NK-92 treated with Interleukin-12 subunit alpha and Interleukin-12 subunit beta, amount 100 ng/mL, for 24 hours (cell line): ENCODE results near the gene SART1.

Experiments used
- DNase-seq: peaks from one replicate; lab custom pipeline; 2025; lab: John Stamatoyannopoulos, UW

Gene SART1

DNA sequence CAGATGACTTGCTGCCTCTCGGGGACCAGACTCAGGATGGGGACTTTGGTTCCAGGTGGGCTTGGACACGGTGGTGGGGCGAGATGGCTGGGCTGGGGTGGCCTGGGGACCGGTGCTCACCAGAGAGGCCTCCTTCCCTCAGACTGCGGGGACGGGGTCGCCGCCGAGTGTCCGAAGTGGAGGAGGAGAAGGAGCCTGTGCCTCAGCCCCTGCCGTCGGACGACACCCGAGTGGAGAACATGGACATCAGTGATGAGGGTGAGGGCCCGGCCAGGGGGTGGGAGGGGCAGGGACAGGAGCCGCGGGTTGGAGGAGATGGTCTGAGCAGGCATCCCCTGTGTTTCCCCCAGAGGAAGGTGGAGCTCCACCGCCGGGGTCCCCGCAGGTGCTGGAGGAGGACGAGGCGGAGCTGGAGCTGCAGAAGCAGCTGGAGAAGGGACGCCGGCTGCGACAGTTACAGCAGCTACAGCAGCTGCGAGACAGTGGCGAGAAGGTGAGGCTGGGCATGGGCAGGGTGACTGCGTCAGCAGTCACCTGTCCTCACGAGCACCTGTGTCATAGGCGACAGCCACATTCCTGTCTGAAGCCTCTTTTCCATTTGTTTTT, 5.9 kb downstream of the SART1 start:
- no peak for DNase-seq

DNA sequence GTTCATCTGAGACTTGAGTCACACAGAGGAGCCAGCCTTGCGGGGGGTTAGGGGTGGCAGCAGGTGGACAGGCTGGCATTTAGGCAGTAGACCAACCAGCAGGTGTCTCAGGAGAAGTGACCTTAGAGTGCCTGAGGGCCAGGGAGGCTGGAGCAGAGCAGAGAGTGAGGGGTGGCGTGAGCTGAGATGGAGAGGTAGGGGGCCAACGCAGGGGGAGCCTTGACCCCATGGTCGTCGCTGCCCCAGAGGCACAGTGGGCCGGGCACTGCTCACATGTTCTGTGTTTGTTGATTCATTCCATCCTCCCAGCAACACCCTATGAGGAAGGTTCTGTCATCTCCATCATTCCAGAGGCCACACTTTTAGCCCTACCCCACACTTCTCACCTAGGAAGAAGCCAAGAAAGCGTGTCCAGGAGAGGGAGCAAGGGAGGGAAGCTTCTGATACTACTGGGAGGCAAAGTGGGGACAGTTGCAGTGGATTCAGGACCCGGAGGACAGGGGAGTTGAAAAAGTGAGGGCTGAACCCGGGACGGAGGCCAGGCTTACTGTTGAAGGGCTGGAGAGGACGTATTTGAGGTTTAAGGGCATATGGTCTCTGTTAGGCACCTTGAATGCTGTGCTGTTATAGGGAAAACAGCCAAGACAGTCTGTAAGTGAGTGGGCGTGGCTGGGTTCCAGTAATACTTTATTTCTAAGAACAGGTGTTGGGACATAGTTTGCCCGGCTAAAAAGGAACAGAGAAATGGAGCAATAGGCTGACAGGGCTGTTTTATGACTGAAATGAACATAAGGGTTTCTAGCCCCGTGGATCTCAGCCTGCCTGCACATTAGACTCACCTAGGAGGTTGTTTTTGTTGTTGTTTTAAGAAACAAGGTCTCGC, 7.3 kb downstream of the SART1 start:
- no peak for DNase-seq

DNA sequence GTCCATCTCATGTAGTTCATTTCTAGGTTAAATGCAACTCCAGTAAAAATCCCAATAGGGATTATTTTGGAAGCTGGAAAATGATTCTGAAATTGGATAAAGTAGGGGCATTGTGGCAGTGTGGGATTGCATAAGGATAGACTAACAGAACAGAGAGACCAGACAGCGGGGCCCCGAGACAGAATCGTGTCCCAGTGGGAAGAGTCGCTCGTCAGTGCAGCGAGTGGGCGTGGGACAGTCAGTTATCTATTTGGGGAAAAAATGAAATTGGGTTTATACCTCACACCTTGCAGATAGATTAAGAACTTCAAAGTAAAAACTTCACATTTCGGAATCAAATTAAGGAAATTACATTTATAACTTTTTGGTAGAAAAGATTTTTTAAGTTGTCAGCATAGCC, 10.6 kb downstream of the SART1 start:
- no peak for DNase-seq

DNA sequence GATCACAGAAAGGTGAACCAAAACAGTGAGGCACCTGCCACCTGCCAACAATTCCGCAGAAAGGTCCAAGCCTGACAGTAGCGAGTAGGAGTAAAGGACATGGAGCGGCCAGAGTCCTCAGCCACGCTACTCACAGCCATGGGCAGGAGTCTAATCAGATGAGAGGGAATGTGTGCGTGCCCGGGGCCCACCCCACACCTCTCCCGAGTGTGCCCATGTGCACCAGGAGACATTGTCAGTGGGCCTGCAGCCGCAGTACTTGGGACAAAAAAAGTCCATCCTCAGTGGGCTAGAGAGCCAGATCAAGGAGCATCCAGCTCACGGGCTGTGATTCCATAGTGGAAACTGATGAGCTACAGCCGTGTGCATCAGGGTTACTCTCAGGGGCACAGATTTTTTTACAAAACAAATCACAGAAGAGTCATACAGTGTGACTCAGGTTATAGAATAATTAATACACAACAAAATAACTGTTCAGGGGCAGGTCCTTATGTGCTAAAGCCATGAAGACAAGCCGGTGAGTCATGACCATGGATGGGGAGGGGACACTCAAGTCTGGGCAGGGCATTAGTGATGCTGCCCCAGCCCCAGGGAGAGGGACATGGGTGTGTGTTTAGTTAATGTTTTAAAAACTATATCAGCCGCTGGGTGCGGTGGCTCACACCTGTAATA, 12.0 kb downstream of the SART1 start:
- DNase-seq: no peak

DNA sequence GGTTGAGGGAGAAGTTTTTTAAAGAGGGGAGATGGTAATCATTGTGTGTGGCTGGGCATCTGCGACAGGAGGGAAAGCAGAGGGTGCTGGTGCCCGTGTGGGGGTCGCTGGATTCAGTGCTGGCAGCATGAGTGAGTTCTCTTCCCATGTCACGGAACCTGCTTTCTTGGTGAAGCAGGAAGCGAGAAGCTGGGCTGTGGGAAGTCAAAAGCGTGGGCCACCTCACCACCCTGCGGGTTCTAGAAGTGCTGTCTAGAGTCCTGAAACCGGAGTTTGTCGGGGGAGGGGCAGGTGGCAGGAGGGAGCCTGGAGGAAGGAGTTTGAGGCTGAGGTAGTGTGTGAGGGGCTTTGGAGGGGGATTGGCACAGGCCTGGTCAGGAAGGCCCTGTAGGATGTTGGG, 14.2 kb downstream of the SART1 start:
- DNase-seq: no peak

DNA sequence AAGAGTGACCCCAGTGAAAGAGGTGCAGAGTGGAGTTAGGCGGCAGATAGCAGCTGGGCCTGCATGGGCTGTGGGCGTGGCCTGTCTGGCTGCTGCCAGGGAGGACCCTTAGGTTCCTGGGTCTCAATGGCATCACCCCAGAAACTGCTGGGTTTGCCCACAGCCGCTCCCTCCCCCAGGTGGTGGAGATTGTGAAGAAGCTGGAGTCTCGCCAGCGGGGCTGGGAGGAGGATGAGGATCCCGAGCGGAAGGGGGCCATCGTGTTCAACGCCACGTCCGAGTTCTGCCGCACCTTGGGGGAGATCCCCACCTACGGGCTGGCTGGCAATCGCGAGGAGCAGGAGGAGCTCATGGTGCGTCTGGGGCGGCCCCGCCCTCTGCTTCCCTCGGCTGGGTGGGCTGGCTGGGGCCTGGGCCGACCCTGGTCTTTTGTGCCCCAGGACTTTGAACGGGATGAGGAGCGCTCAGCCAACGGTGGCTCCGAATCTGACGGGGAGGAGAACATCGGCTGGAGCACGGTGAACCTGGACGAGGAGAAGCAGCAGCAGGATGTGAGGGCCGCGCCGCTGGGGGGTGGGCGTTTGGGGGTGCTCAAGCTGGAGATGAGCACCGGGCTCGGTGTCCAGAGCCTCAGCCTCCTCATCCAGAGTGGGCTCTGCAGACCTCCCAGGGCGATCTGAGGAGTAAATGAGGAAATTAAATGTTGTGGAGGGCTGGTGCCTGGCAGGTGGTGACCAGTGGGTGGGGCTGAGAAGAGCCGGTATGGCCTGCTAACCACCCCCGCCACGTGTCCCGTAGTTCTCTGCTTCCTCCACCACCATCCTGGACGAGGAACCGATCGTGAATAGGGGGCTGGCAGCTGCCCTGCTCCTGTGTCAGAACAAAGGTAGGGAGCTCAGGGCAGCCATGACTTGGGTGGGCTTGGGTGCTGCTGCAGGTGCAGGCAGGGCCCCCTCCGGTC, 15.0 kb downstream of the SART1 start:
- no peak for DNase-seq

DNA sequence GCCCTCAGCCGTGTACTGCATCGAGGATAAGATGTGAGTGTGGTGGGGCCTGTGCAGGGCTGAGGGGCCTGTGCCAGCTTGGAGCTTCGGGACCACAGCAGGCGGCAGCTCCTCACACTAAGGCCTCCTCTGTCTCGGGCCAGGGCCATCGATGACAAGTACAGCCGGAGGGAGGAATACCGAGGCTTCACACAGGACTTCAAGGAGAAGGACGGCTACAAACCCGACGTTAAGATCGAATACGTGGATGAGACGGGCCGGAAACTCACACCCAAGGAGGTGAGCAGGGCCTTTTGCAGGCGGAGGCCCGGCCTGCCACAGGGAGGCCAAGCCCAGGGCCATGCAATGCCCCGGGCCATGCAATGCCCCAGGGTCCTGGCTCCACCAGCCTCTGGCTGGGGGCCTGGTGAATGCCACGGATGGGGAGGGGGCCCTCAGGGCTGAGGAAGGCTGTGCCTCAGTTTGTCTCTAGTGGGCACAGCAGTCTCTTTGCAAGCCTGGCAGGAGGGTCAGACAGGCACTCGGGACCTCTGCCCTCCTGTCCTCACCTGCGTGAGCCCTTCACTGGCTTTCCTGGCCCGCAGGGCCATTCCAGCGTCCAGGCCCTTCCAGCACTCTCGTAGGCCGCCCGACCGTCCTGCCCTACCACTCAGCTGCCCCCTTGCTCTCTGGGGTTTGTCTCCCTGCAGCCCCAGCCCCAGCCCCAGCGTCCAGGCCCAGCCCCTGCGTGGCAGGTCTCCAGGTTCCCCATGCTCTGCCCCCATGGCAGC, 16.3 kb downstream of the SART1 start:
- no peak for DNase-seq

DNA sequence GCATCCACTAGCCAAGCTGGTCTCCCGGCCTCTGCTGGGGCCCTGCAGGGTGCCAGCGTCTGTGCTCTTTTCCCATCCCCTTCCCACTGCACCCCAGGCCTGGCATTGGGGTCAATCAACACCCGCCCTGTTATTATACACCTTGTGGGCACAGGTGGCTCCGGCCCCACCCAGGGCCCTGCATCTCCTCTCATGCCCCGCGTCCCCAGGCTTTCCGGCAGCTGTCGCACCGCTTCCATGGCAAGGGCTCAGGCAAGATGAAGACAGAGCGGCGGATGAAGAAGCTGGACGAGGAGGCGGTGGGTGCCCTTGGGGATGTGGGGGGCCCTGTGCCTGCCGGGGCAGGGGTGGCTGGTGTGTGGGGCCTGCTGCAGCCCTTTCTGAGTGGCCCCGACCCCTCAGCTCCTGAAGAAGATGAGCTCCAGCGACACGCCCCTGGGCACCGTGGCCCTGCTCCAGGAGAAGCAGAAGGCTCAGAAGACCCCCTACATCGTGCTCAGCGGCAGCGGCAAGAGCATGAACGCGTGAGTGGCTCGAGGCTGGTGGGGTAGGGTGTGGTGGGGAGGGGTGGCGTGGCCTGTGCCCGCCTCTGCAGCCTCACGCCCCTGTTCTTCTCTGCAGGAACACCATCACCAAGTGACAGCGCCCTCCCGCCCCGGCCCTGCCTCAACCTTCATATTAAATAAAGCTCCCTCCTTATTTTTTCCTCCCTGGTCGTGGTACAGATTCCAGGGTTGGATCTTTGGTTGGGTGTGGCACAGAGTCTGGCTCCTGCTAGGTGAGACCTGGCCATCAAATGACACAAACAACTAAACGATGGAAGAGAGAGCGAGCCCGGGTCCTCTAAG, 17.1 kb downstream of the SART1 start:
- no peak for DNase-seq

DNA sequence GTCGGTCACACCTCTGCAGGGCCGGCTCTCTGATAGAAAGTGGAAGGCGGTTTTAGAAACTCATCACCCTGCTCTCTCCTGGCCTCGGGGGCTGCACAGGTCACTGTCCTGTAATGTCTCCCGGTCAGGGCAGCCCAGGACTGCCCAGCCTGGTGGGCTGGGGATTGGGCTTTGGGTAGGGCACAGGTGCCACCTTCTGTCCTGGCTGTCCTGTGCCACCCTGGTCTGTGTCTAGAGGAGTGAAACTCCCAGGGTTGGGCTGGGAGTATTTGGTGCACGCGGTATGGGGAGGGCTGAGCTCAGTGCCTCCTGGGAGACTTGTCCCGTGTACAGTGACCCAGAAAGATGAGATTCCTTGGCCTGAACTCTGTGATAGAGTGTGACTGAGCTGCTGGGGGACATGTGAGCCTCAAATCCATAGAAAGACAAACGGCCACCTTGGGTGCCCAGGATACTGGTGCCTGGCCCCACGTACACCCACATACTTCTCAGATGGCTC, 17.8 kb downstream of the SART1 start:
- no peak for DNase-seq

DNA sequence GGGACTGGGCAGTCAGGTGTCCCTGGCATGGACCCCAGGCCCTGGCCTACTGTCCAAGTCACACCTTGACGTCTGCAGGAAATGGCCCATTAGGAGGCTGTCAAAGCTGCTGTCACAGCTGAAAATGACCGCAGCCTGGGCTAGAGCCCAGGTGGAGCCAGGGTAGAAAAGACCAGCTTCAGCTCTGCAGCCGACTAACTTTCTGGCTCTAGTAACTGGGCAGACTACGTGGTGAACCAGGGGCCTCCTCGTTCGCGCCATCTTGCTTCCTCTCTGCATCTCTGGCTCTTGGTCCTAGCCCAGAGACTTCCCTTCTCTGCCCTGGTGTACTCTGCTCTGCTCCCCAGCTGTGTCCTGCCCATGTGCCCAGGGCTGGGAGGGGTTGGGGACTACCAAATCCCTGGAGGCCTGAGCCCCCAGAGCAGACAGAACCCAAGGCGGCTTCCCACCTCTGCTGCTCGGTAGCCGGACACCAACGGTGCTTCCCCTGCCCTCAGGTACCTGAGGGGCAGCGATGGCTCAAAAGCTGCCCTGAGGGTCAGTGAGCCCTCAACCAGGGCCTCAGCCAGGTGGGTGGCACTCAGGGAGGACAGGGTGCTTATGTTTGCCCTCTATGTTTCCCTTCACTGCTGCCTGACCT, 19.7 kb downstream of the SART1 start:
- DNase-seq: no peak

DNA sequence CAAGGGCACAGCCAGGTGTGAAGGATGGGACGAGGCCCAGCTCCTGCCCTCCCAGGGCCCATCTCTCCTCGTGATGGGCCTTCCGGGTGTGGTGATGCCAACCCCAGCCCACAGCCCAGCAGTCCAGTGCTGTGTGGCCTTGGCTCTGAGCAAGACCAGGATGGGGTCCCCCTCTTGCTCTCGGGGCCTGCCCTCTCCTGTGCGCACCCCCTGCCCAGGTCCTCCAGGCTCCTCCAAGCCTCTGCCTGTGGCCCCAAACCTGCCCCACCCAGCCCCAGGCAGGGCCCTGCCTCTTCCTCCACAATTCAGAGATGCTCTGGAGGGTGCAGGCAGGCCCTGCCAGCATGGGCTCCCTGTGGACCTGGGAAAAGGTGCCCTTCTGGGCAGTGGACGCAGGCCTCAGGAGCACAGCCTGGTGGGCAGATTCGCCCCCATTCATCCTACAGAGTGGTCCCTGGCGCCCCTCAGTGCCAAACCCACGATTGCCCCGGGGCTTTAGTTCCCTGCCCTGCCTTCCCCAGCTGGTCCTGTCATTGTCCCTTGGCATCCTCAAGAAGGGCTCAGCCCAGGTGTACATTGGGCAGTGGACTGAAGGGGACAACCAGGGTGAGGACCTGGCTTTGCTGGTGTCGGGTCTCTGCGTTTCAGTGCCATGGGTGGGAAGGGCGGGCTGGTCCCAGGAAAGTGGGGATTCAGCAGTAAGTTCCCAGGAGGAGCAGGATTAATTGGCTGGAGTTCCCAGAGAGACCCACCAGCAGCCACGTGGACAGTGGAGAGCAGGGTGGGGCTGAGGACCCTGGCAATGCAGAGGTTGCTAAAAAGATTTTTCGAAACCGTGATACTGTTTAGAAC, 20.7 kb downstream of the SART1 start:
- no peak for DNase-seq

DNA sequence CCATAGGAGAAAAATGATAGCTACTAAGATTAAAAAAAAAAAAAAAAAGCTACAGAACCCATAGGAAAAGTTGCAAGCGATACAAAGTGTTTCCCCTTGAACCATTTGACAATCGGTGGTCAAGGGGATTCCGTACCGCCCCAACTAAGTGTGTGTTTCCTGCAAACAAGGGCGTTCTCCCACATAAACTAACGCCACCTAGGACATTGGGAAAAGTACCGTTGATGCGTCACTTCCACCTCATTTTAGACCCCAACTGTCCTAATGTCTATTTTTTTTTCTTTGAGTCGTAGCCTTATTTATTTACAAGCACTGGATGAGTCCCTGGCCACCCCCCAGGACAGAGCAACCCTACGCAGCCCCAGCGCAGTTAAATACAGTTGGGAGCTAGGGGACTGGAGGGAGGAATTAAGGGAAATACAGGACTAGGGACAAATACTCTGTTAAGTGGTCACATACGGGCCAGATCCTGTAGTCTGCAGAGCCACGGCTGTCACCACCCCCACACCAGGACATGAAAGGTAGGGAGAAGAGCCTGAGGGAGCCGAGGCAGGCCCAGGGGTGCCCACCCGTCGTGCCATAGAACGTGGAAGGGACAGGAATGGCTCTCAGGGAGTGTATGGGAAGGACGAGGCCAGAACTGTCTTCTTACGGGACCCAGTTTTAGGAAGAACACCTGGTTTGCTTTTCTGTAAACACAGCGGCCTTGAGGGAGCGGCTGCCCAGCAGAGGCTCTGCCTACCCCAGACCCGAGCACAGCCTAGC, 21.5 kb downstream of the SART1 start:
- DNase-seq: no peak

DNA sequence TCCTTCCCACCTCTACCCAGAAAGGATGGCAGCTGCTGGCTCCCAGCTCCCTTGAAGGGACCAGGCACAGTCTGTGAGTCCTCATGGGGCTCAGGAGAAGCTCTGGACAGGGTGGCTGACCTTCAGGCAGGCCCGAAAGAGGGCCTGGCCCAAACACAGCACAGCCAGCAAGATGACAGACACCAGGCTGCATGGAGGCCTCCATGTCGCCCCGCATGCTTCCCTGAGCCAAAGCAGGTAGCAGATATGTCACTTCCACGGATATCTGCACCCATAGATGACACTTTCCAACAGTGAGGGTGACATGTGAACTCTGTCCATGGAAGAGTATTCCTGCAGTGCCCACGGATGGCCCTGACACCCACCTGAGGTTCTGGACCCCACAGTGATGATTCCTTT, 22.1 kb downstream of the SART1 start:
- no peak for DNase-seq

DNA sequence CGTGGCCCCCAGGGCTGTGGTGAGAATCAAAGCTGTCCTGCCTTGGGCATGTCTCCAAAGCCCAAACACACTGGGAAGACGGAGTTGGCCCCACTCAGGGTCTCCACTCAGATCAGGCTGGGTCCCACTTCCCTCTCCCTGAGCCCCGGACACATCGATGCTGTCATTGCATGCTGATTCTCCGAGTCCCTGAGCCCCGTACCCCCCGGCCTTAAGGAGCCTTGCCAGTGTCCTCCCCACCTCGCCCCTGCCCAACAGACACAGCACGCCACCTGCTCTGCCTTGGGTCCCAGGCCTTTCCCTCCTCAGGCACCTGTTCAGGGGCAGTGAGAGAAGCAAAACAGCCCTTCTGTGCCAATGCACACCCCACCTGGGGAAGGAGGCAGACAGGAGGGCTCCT, 25.8 kb downstream of the SART1 start:
- no peak for DNase-seq

DNA sequence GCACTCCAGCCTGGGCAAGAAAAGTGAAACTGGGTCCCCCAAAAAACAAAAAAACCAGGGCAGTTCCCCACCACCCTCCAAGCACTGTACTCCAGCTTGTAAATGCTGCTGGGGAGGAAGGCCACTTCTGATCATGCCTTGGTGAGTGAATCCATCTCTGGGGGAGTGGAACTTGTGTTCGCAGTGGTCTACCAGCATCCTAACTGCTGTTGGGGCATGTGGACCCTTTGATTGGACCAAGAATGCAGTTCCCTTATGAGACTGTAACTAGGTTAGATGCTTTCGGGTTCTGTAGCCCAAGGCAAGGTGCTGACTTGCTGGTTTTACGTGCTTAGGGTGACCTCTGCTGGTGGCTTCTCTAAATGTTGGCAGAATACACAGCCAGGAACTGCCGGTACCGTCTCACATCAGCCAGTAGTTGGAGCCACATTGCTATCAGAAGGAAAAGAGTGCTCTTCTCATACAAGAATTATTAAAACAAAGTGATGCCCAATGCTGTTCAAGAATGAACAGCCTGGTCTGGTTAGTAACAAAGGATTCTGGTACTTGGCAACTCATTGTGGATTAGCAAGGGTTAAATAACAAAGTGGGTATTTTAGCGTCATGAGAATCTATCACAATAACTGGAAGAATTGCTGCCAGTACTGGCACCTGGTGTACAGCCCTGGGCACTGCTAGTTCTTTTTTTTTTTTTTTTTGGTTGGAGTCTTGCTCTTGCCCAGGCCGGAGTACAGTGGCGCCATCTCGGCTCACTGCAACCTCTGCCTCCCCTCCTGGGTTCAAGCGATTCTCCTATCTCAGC, 27.5 kb downstream of the SART1 start:
- peak; percentile 74 for DNase-seq

DNA sequence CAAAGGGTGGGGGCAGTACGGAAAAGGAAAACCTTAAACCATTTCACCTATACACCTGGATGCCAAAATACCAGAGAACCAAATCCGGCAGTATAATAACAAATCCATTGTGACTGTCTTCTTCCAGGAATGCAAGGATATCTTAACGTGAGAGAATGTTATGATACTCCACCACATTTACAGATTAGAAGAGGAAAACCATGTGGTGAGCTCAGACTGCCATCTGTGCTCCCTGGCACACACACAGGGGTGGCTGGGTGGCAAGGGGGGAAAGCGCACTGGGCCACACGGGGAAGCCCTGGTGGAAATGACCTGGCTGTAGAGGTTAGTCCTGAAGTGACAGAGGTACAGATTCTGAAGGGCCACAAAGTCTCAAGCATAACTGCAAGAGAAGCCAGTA, 30.5 kb downstream of the SART1 start:
- DNase-seq: no peak

DNA sequence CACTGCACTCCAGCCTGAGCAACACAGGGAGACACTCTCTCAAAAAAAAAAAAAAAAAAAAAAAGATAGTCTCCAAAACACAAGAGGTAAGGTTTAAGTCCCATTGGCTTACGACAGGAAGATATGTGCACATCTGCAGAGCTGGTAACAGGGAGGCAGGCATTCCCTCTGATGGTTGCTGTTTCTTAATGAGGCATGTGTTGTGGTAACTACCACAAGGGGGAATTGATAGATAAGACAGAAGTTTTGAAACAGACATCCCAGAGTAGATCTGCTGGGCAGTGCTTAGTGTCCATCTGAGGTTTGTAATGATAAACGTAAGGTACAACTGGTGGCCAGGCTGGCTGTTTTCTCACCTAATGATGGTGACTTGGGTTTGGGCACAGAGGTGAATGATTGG, 35.8 kb downstream of the SART1 start:
- no peak for DNase-seq
